Retina (tissue), 1 donor: ENCODE measurements around the gene TMEM45B.
"Not testable (repeated sequence)": the region's sequence is repeated elsewhere in the genome, so short reads cannot be mapped to it uniquely, and the experiment has no call there.

ENCODE experiments used
- DNase-seq: peaks from one replicate; pipeline ENCODE4 v3.0.0-alpha.2; 2016

Gene TMEM45B

GRCh38 chr11:129813231-129813791 lies 2.3 kb upstream of the TMEM45B start:
- no peak for DNase-seq

- no peak for DNase-seq
These were observed 1.2 kb upstream of the TMEM45B start for GRCh38 chr11:129814244-129815014.

GRCh38 chr11:129817534-129818051 lies 1.9 kb downstream of the TMEM45B start:
- DNase-seq, result no peak

- not testable (repeated sequence) for DNase-seq
These were observed 2.6 kb downstream of the TMEM45B start for GRCh38 chr11:129818236-129818635.

- no peak for DNase-seq
These were observed 3.6 kb downstream of the TMEM45B start for GRCh38 chr11:129819237-129819636.

- not testable (repeated sequence) for DNase-seq
These were observed 4.6 kb downstream of the TMEM45B start for GRCh38 chr11:129820228-129820627.

- DNase-seq, result not testable (repeated sequence)
These were observed 7.6 kb downstream of the TMEM45B start for GRCh38 chr11:129823281-129823680.

GRCh38 chr11:129823799-129824198 lies 8.2 kb downstream of the TMEM45B start:
- not testable (repeated sequence) for DNase-seq

GRCh38 chr11:129825380-129825779 lies 9.7 kb downstream of the TMEM45B start:
- DNase-seq, result no peak

GRCh38 chr11:129828301-129828836 lies 12.7 kb downstream of the TMEM45B start:
- no peak for DNase-seq

- DNase-seq, result not testable (repeated sequence)
These were observed 13.8 kb downstream of the TMEM45B start for GRCh38 chr11:129829497-129829896.

- DNase-seq, result not testable (repeated sequence)
These were observed 15.6 kb downstream of the TMEM45B start for GRCh38 chr11:129831227-129831626.

- DNase-seq, result not testable (repeated sequence)
These were observed 17.6 kb downstream of the TMEM45B start for GRCh38 chr11:129833260-129833659.

- DNase-seq, result not testable (repeated sequence)
These were observed 20.8 kb downstream of the TMEM45B start for GRCh38 chr11:129836423-129836891.

- DNase-seq, result no peak
These were observed 21.3 kb downstream of the TMEM45B start for GRCh38 chr11:129836979-129837378.

- DNase-seq, result no peak
These were observed 24.6 kb downstream of the TMEM45B start for GRCh38 chr11:129840236-129840635.

GRCh38 chr11:129842138-129842537 lies 26.5 kb downstream of the TMEM45B start:
- no peak for DNase-seq

GRCh38 chr11:129846508-129847335 lies 31.1 kb downstream of the TMEM45B start:
- DNase-seq, result no peak

- not testable (repeated sequence) for DNase-seq
These were observed 31.7 kb downstream of the TMEM45B start for GRCh38 chr11:129847361-129847760.

GRCh38 chr11:129849447-129850130 lies 33.9 kb downstream of the TMEM45B start:
- no peak for DNase-seq

GRCh38 chr11:129852125-129852740 lies 36.6 kb downstream of the TMEM45B start:
- DNase-seq, result no peak
